Thoracic aorta (tissue), 2 donors: Measurements from ENCODE around the gene NANOS2. TPM values are rescaled to one million over a fixed set of nuclear protein-coding genes. Genes with fewer than 3 reads are reported as not detected.

ENCODE experiments used
- ATAC-seq: fragments of 150-250 bp; one replicate; pipeline ENCODE4 v1.8.0; 2017; ENCODE audit warnings: low read depth; ENCODE audit not compliant: insufficient number of reproducible peaks, low FRiP score
- DNase-seq: peaks from one replicate; pipeline ENCODE4 v3.0.0-alpha.2; 2020; ENCODE audit warnings: low spot score
- H3K27ac ChIP-seq, 2 donors: fragments of 200-600 bp; sonication (generic); 1 replicate in 1 of 2; 2 replicates in 1 of 2; pipeline ENCODE4 v1.5.1; 2016; ENCODE audit warnings: mild to moderate bottlenecking in 2 of 2, moderate library complexity in 2 of 2
- H3K27me3 ChIP-seq: fragments of 200-600 bp; sonication (generic); replicated peaks from 2 replicates; pipeline ENCODE4 v1.6.0; 2016; ENCODE audit warnings: mild to moderate bottlenecking; ENCODE audit not compliant: insufficient read depth
- H3K36me3 ChIP-seq: fragments of 200-600 bp; sonication (generic); one replicate; pipeline ENCODE4 v1.5.1; 2016
- H3K4me1 ChIP-seq, 2 donors: fragments of 200-600 bp; sonication (generic); 1 replicate in 1 of 2; 2 replicates in 1 of 2; pipeline versions ENCODE4 v1.5.1 to v1.6.0; 2016; ENCODE audit warnings: low read depth in 2 of 2, mild to moderate bottlenecking in 1 of 2; ENCODE audit not compliant: control insufficient read depth in 1 of 2
- H3K4me3 ChIP-seq: fragments of 200-600 bp; sonication (generic); 2 replicates; pipeline ENCODE4 v1.5.1; 2016; ENCODE audit warnings: mild to moderate bottlenecking
- H3K9me3 ChIP-seq: fragments of 200-600 bp; sonication (generic); 2 replicates; pipeline ENCODE4 v1.5.1; 2016
- CTCF ChIP-seq: fragments of 200-600 bp; sonication (generic); IDR thresholded peaks from one replicate; pipeline ENCODE4 v1.5.1; 2019; ENCODE audit warnings: antibody characterized with exemption
- total RNA-seq, 2 donors: library from RNA; depleted of rRNA; stranded (reverse); fragments of >200 nt; gene quantifications; one replicate each; pipeline versions ENCODE4 v1.1.0 to v1.2.3, GENCODE V29; 2016

NANOS2 gene
- total RNA-seq, 2 donors from 2014 or later, result not detected

GRCh38 chr19:45865269-45865948 is 49.2 kb downstream of the NANOS2 start:
- no peak for DNase-seq
- ATAC-seq, result no peak
- TF ChIP-seq CTCF, result no peak
- no peaks in the 10 kb centered on the region for H3K9me3 ChIP-seq
- peaks cover 9% of the 10 kb centered on the region for H3K27me3 ChIP-seq
- no peaks in the 10 kb centered on the region for H3K36me3 ChIP-seq
- no peak overlapping the region for H3K27ac ChIP-seq
- no peak overlapping the region for H3K4me3 ChIP-seq
- H3K4me1 ChIP-seq, result peaks cover 13 to 30% of the 10 kb centered on the region in 2 donors

GRCh38 chr19:45864629-45865082 is 49.9 kb downstream of the NANOS2 start:
- H3K36me3 ChIP-seq, result no peaks in the 10 kb centered on the region
- peaks cover 13 to 30% of the 10 kb centered on the region in 2 donors for H3K4me1 ChIP-seq
- H3K4me3 ChIP-seq, result peak overlapping the region; percentile 85
- no peak for ATAC-seq
- DNase-seq, result no peak
- peaks cover 9% of the 10 kb centered on the region for H3K27me3 ChIP-seq
- no peak overlapping the region for H3K27ac ChIP-seq
- H3K9me3 ChIP-seq, result no peaks in the 10 kb centered on the region
- TF ChIP-seq CTCF, result no peak

GRCh38 chr19:45863840-45864628 is 50.5 kb downstream of the NANOS2 start, which contains the start of gene FOXA3:
Gene FOXA3, plus strand, starts transcription at chr19:45864326. Its CDS starts 131 bp downstream, at chr19:45864457.
- H3K4me1 ChIP-seq, result peaks cover 13 to 30% of the 10 kb centered on the region in 2 donors
- no peak within 1 kb of the TSS for H3K27ac ChIP-seq
- no peak for ATAC-seq
- H3K27me3 ChIP-seq, result peaks cover 9% of the 10 kb centered on the region
- no peak for DNase-seq
- peaks cover 5% of the 10 kb centered on the region for H3K36me3 ChIP-seq
- peak within 1 kb of the TSS; percentile 85 for H3K4me3 ChIP-seq
- H3K9me3 ChIP-seq, result no peaks in the 10 kb centered on the region
- TF ChIP-seq CTCF, result peak; percentile 38

DNA sequence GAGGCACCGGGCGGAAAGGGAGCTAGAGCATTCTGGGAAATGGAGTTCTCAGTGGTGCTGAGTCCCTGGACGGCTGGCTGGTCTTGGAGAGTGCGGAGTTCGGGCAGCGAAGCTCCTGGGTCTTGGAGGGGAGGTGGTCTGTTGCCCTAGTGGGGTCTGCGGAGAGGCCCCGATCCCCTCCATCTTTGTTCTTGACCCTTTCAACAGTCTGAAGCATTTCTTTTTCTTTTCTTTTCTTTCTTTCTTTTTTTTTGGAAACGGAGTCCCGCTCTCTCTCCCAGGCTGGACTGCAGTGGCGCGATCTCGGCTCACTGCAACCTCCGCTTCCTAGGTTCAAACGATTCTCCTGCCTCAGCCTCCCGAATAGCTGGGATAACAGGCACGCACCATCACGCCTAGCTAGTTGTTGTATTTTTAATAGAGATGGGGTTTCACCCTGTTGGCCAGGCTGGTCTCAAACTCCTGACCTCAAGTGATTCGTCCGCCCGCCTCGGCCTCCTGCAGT is 51.2 kb downstream of the NANOS2 start:
- H3K27me3 ChIP-seq, result peaks cover 9% of the 10 kb centered on the region
- H3K36me3 ChIP-seq, result peaks cover 5% of the 10 kb centered on the region
- DNase-seq (no peak), ATAC-seq (no peak)
- peak overlapping the region; percentile 85 for H3K4me3 ChIP-seq
- no peak for TF ChIP-seq CTCF
- H3K9me3 ChIP-seq, result no peaks in the 10 kb centered on the region
- H3K27ac ChIP-seq, result no peak overlapping the region
- H3K4me1 ChIP-seq, result peaks cover 13 to 30% of the 10 kb centered on the region in 2 donors

Other genes with a start within 250 kb of the NANOS2 start
- gene GIPR, start 246.6 kb downstream of the NANOS2 start, total RNA-seq, result under 1 TPM in 1 of 2 donors, not detected in 1; 0.14 TPM
- gene SNRPD2, start 222.8 kb downstream of the NANOS2 start, total RNA-seq, result 10 to 100 TPM; 65.7 to 70.1 TPM
- gene QPCTL, start 222.1 kb downstream of the NANOS2 start, total RNA-seq, result 1 to 10 TPM; 4.6 to 8.8 TPM
- gene FBXO46, start 183.9 kb downstream of the NANOS2 start, total RNA-seq, result 10 to 100 TPM in 1 of 2 donors, 1 to 10 TPM in 1; 9.9 to 15.0 TPM
- gene MEIOSIN, start 181.3 kb downstream of the NANOS2 start, total RNA-seq, result not detected
- gene SIX5, start 145.5 kb downstream of the NANOS2 start, total RNA-seq, result 10 to 100 TPM; 15.0 to 29.9 TPM
- gene DMPK, start 132.3 kb downstream of the NANOS2 start, total RNA-seq, result 100 to 1,000 TPM; 212 to 227 TPM
- gene DMWD, start 121.9 kb downstream of the NANOS2 start, total RNA-seq, result 10 to 100 TPM; 79.1 to 91.1 TPM
- gene RSPH6A, start 99.5 kb downstream of the NANOS2 start, total RNA-seq, result not detected
- gene SYMPK, start 51.6 kb downstream of the NANOS2 start, total RNA-seq, result 10 to 100 TPM; 48.8 to 84.7 TPM
- not detected for gene FOXA3, start 50.5 kb downstream of the NANOS2 start, total RNA-seq
- gene IRF2BP1, start 28.6 kb downstream of the NANOS2 start, total RNA-seq, result 10 to 100 TPM; 25.0 to 25.5 TPM
- gene MYPOP, start 12.2 kb downstream of the NANOS2 start, total RNA-seq, result 1 to 10 TPM; 6.1 to 8.8 TPM
- 1 to 10 TPM; 2.6 to 6.4 TPM for gene NOVA2, start 59.1 kb upstream of the NANOS2 start, total RNA-seq
- 10 to 100 TPM; 14.7 to 16.9 TPM for gene CCDC61, start 80.7 kb upstream of the NANOS2 start, total RNA-seq
- not detected for gene PGLYRP1, start 108.3 kb upstream of the NANOS2 start, total RNA-seq
- not detected for gene IGFL4, start 126.2 kb upstream of the NANOS2 start, total RNA-seq
- gene IGFL3, start 209.9 kb upstream of the NANOS2 start, total RNA-seq, result not detected
- under 1 TPM; 0.54 to 0.85 TPM for gene IGFL2, start 233.5 kb upstream of the NANOS2 start, total RNA-seq